Left kidney (tissue), 8 donors: ENCODE data around the gene MARK4. TPM values are rescaled to one million over a fixed set of nuclear protein-coding genes. Genes with fewer than 3 reads are reported as not detected.
"Not testable (repeated sequence)": the region's sequence is repeated elsewhere in the genome, so short reads cannot be mapped to it uniquely, and the experiment has no call there.

Experiments used
- DNase-seq: peaks from one replicate; pipeline ENCODE4 v3.0.0-alpha.2; 2013
- long read RNA-seq, 8 donors: transcript quantifications; one replicate each; lab custom pipeline, GENCODE V29; 2026
- polyA plus RNA-seq: library from polyadenylated mRNA; unstranded; fragments of 120-200 nt; gene quantifications from one replicate; pipeline ENCODE4 v1.2.1, GENCODE V29; 2013; ENCODE audit not compliant: insufficient read length

Gene MARK4
- polyA plus RNA-seq = 41.7 TPM
- long read RNA-seq, donor 1, partial matches to known transcripts = 73 of 76 reads
- long read RNA-seq, donor 1, other reads (novel, unspliced or antisense) = 0 of 76 reads
- long read RNA-seq, donor 2, partial matches to known transcripts = 11 of 14 reads
- long read RNA-seq, donor 2, other reads (novel, unspliced or antisense) = 0 of 14 reads
- long read RNA-seq, donor 3, partial matches to known transcripts = 17 of 18 reads
- long read RNA-seq, donor 3, other reads (novel, unspliced or antisense) = 0 of 18 reads
- long read RNA-seq, donor 4 = 0 reads
- long read RNA-seq, donor 5, partial matches to known transcripts = 13 of 16 reads
- long read RNA-seq, donor 5, other reads (novel, unspliced or antisense) = 0 of 16 reads
- long read RNA-seq, donor 6, partial matches to known transcripts = 27 of 31 reads
- long read RNA-seq, donor 6, other reads (novel, unspliced or antisense) = 0 of 31 reads
- long read RNA-seq, donor 7, partial matches to known transcripts = 25 of 26 reads
- long read RNA-seq, donor 7, other reads (novel, unspliced or antisense) = 0 of 26 reads
- long read RNA-seq, donor 8, partial matches to known transcripts = 7 of 7 reads
- long read RNA-seq, donor 8, other reads (novel, unspliced or antisense) = 0 of 7 reads

DNA sequence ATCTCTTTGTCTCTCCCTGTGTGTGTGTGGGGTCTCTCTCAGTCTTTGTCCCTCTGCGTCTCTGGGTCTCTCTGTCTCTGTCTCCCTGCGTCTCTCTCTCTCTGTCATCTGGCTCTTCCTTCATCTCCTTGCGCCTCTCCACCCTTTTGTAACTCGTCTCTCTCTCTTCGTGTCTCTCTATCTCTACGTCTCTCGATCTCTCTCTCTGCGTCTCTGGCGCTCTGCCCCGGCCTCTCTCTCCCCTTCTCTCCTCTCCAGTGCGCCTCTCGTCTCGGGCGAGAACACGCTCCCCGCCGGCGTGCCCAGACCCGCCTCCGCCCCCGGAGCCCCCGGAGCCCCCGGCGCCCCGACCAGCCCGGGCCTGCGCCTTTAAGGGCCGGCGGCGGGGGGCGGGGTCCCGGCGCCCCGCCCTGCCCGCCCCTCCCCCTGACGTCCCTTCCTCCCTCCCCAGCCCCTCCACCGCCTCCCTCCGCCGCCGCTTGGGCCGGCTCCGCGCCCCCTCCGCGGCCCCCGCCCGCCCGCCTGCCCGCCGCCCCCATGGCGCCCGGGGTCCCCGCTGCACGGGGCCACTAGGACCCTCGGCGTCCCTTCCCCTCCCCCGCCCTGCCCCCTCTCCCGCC is at the start of gene MARK4:
TSS of gene MARK4 (plus strand) at position 440 of the 620 bp plus-strand sequence. CDS start 318 bp downstream, outside the sequence.
- no peak for DNase-seq

DNA sequence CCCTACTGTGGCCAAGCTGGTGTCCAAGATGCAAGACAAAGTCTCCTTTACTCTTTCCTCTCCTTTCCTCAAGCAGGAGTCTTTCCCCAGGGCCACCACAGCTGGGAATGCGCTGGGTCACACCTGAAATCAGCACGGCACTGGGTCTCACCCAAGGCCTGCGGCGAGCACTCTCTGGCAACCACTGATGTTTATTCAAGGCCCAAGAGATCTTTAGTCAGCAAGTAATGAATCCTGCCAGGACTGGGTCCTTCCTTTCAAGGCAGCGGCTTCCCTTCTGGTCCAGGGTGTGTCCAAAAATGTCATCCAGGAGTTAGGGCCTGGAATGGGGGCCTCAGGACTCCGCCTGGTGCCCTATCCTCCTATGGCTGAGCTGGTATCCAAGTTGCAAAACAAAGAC is 48.4 kb upstream of the MARK4 start:
- no peak for DNase-seq

DNA sequence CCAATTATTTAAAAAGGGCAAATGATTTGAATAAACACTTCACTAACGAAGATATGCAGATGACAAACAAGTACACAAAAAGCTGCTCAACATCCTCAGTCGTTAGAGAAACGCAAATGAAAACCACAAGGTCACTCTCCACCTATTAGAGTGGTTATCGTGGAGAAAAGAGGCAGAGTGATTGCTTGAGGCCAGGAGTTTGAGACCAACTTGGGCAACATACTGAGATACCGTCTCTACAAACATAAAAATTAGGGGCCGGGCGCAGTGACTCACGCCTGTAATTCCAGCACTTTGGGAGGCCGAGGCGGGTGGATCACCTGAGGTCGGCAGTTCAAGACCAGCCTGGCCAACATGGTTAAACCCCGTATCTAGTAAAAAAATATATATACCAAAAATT is 45.3 kb upstream of the MARK4 start:
- DNase-seq = no peak

DNA sequence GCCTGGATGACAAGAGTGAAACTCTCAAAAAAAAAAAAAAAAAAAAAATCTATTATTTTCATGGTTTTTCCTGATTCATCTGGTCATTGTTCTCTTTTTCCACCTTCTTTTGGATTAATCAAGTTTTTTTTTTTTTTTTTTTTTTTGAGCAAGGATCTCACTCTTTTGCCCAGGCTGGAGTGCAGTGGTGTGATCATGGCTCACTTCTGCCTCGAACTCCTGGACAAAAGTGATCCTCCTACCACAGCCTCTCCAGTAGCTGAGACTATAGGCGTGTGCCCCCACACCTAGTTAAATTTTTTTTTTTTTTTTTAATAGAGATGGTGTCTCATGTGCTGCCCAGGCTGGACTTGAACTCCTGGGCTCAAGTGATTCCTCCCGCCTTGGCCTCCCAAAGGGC is 44.7 kb upstream of the MARK4 start:
- DNase-seq = no peak

DNA sequence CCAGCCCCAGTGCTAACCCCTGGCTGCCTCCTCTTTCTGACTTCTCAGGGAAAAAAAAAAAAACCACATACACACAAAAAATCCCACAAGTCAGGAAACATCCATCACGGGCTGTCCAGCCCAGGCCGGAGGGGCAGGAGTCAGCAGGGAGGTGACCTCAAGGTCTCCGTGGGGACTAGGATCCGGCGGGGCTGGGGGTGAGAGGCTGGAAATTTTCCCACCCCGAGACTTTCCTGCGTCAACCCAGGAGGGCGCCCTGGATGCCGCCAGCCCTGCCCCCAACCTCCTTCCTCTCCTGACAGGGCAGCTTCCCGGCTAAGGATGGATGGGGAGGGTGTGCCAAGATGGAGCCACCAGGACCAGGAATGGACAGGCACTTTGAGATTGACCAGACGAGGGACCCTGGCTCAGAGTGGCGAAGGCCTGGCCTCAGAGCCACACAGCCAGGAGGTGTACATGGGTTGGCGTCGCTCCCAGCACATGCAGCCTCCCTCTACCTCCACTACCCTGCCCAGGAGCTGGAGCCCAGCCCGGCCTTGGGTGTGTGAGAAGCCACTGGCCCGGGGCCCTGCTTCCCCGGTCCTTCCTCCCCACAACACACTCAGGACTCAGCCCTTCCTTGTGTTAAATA is 39.2 kb upstream of the MARK4 start:
- DNase-seq = no peak

DNA sequence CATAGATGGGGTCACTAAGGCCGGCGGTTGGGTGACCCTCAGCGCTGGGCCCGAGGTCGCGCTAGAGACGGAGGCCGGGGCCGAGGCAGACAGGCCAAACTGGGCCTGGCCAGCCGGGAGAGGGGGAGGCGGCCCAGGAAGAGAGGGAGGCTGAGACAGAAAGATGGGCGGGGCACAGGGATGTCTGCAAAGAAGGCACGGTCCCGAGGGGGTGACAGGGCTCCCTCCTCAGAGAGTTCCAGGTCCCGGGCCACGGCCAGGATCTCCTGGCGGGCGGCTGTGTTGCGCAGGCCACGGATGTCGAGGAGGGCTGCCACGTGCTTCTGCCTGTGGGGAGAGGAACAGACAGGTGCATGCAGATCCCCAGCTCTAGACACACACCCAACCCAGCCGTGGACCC is 38.0 kb upstream of the MARK4 start:
- DNase-seq = no peak

DNA sequence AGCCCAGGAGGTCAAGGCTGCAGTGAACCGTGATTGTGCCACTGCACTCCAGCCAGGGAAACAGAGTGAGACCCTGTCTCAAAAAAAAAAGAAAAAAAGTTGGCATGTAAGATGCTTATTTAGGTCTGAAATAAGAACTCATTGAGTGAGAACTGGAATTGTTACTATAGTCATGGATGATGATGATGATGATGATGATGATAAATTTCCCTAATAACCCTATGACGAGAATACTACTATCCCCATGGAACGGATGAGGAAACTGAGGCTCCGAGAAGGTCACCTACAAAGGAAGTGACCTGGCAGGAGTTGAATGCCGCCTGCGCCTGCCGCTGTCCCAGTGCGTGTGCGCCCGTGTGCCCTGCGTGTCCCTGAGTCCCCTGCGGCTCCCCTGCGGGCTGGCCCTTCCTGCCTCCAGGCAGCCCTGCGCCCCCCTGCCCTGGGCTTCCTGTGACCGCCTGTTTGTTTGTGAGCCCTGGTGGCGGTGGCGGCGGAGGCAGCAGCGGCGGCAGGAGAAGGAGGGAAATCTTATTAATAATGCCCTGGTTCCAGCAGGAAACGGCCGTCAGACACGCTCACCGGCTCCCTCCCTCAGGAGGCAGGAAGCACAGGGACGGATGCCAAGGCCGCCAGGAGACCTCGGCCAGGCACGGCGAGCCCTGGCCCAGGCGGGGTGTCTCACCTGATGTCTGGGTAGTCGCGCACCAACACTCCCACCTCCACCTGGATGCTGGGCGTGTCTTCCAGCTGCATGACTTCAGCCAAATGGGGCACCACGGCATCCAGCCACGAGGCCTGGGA is 35.5 kb upstream of the MARK4 start:
- DNase-seq = no peak

DNA sequence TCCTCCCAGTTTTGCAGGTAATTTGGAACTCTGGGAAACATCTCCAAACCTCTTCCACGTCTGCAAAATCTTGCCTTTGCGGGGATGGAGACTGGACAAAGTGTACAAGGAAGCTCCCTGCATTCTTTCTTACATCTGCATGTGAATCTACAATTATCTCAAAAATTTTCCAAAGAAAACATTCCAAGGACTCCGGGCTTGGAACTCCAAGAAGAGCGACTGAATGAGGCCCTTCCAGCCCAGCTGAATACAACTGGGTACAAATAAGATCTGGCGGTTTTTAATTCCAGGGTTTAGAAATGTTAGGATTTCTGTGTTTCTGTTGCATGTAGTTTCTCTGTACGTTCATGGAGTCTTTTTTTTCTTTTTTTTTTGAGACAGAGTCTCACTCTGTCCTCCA is 34.4 kb upstream of the MARK4 start:
- no peak for DNase-seq

DNA sequence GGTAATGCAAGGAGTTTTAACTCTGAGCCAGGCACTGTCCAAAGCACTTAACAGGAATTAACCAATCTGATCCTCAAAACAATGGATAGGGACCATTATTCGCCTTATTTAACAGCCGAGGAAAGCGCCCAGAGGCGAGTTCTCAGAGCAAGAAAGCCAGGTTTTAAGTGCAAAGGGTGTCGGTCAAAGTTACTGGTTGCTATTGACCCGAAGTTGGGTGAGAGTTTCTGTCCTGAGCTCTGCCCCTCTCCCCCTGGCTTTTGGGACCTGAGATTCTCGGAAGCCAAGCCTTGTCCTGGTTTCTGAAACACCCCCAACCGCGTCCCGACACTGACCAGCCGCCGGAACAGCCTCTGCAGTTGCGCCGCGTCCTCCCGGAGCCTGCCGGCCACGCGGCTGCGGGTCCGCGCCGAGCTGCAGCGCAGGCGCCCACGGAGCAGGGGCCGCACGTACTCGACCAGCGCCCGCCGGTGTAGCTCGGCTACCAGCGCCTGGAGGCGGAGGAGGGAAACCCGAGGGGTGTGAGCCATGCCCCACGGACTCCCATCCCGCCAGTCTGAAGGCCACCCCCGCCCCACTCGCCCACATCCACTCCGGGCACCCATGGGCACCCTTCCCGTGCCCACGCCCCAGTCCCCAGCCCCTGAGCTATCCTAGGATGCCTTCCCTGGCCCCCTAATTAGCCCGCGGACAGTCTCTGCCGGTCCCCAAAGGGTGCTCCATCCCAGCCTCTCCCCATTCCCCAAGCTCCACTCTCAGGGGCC is 33.7 kb upstream of the MARK4 start:
- DNase-seq = no peak

DNA sequence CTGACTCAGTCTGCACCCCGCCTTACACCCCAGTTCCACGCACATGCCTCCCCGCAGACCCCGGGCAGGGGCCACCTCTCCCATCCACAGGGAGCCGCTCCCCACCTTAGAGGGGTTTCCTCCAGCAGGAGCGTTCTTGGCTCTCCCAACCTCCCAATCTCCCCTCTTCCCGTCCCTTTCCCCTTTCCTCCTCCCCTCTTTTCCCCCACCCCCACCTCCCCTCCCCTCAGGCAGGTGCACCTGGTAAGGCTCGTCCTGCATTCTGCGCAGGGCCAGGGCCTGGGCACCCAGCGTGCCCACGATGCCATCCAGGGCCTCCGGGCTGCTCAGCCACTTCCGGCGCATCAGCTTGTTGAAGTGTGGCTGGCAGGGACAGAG is 33.1 kb upstream of the MARK4 start:
- no peak for DNase-seq

DNA sequence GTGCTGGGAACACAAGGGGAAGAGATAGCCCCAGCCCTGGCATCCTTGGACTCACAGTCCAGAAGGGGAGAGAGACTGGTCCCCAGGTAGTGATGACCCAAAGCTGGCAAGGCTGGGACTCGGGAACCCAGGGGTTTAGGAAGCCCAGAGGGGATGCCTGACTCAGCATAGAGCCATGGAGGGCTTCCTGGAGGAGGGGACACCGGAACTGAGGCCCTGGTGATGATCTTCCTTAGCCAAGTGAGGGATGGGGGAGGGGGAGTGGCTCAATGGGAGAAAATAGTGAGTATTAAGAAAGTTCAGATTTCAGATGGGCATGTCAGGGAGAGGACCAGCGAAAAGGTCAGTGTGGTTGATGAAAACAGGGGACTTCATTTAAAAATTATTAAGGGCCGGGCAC is 32.6 kb upstream of the MARK4 start:
- DNase-seq = no peak

DNA sequence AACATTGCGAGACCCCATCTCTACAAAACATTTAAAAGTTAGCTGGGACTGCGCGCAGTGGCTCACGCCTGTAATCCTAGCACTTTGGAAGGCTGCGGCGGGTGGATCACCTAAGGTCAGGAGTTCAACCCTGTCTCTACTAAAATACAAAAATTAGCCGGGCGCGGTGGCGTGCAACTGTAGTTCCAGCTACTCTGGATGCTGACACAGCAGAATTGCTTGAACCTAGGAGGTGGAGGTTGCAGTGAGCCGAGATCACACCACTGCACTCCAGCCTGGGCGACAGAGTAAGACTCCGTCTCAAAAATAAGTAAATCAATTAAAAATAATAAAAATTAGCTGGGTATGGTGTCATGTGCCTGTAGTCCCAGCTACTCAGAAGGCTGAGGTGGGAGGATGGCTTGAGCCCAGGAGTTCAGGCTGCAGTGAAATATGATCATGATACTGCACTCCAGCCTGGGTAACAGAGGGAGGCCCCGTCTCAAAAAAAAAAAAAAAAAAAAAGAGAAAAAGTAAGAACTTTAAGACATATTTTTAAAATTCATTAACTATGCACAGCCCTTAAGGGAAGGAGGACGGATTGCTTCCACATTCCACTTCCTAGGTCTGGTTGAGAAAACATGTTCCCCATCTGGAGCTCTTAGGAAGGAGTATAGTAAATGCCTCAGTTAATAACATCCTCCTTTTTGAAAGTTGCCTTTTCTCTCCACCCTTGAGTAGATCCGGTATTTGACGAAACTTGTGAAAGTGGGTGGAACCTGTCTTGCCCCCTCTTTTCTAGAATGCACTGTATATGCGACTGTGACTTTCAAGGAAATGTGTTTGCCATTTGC is 31.9 kb upstream of the MARK4 start:
- DNase-seq = no peak

DNA sequence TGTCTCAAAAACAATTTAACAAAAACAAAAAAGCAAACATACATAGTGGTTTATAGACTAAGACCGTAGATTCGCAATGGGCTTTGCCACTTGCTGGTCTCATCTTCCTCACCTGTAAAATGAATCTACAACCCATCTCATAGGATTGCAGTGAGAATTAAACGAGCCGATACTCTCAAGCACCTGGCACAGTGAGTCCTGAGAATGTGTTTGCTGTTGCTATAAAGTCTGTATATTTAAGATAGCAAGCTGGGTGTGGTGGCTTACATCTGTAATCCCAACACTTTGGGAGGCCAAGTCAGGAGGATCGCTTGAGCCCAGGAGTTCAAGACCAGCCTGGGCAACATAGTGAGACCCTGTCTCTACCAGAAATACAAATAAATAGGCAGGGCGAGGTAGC is 28.3 kb upstream of the MARK4 start:
- no peak for DNase-seq

DNA sequence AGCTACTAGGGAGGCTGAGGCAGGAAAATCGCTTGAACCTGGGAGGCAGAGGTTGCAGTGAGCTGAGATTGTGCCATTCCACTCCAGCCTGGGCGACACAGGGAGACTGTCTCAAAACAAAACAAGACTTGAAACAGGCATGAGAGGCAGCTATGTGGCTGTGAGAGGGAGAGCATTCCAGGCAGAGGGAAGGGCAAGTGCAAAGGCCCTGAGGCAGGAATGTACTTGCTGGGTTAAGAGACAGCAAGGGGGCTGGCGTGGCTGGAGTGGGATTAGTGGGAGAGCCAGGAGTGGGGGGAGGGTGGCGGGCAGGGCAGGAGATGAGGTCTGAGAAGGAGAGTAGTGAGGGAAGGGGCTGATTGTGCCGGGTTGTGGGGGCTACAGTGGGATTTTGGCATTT is 27.2 kb upstream of the MARK4 start:
- DNase-seq = no peak

DNA sequence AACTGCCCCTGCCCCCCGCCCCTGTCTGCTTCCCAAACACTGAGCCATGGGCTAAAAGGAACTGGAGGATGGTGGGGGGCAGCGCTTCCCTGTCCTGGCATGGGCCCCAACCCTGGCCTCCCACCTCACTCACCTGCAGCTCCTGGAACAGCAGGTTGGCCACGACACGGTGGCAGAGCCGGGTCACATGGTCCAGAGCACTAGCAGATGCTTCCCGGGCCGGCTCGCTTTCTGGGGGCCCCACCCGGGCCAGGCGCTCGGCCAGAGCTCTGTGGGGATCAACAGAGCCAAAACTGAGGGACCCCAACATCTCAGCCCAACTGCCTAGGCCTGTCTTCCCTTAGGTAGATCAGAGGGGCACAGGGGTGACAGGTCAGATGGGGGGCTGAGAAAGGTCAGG is 26.4 kb upstream of the MARK4 start:
- DNase-seq = no peak

DNA sequence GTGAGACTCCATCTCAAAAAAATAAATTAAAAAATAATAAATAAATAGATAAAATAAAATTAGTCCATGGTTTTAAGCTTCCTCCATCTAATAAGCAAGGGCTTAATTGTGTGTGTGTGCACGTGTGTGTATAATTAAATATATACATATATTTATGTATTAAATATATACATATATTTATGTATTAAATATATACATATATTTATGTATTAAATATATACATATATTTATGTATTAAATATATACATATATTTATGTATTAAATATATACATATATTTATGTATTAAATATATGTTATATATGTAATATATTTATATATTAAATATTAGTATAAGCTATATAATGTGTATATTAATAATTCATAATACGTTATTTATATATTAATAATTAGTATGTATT is 22.0 kb upstream of the MARK4 start:
- DNase-seq = not testable (repeated sequence)

DNA sequence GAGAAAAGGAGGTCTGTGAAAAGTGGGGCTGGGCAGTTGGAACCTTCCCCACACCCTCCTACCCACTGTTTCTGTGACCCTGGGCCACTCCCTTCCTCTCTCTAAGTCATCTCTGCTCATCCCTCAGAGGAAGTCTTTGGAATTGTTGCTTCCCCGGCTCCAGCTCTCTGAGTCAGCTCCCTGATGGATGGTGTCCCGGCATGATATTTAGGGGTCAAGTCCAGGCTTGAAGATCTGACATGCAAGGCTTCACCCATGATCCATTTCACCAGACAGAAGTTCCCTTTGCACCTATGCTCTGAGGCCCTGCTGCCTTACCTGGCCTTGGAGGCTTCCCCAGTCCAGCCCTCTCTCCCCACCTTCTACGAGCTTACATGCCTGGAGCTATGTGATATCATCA is 19.2 kb upstream of the MARK4 start:
- no peak for DNase-seq

DNA sequence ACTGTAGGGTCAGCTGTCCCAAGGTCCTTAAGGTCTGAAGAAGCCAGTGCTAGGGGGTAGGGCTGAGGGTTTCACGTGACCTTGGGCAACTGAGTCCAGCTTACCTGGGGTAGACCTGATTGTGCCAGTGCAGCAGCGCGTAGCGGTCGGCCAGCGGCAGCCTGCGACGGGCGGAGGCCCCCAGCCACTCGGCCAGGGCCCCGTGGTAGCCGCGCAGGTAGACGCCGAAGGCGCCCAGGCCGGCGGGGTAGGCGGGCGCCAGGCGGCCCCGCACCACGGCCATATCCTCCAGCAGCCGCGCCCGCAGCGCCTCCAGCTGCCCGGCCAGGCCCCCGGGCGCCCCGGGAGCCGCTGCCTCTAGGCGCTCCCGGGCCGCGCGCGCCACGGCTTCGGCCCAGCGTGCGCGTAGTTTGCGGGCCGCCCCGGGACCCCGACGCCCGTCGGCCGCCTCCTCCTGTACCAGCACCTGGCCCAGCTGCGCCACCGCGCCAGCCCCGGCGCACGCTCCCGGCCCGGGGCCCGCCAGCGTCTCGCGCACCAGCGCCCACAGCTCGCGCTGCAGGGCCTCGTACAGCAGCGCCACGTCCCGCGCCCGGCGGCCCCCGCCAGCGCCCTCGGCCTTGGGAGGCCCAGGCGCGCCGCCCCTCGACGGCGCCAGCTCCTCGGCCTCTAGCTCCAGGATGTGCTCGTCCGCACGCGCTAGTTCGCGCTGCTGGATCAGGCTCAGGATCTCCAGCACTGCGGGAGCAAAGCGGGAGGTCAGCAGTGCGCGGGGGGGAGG is 16.8 kb upstream of the MARK4 start:
- no peak for DNase-seq

DNA sequence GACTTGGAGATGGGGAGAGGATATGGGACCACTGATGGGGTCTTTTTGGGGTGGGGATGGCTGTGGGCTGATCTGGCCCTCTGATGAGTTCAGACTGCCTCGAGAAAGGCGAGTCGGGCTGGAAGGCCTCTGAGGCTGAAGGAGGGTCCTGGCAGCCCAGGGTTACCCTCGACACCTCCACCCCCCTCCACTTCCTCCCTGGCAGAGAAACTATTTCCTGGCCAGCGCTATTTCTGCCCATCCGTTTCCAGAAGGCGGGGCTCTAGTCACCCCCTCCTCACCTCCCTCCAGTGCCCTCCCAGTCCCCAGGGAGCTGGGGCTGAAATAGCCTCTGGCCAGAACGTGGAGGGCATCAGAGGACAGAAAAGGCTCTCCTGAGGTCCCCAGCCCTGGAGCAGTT is 15.6 kb upstream of the MARK4 start:
- no peak for DNase-seq

DNA sequence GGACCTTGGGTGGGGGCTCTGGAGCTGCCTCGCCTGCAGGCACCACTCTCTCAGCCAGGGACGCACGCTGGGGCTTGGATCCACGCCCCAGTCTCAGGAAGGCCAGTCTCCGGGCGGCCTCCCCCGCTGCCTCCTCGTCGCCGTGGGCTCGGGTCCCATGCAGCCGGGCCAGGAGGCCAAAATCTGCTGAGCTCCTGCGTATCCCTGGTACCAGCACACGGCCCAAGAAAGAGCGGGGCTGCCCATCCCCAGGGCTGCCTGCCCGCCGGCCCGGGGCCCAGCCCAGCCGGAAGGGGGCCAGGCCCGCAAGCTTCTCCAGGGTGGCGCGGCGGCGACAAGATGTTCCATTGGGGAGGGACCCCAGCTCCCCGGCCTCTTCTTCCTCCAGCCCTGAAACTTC is 12.5 kb upstream of the MARK4 start:
- no peak for DNase-seq
